ENCODE data around the gene LGR4. TPM values are rescaled to one million over a fixed set of nuclear protein-coding genes. Genes with fewer than 3 reads are reported as not detected.
"Not testable (repeated sequence)": the region's sequence is repeated elsewhere in the genome, so short reads cannot be mapped to it uniquely, and the experiment has no call there.

LGR4 gene
- 10 to 100 TPM; 13.9 to 20.2 (median 17.7) TPM for total RNA-seq (2021; fragmentation: NEBNext Ultra II Directional; extraction: Animal tissue kit (Norgen Biotek cat#: 25700))
- long read RNA-seq, partial matches to known transcripts: 1 of 6 reads
- long read RNA-seq, other reads (novel, unspliced or antisense): 5 of 6 reads

GRCh38 chr11:27472398-27473016, at the start of gene LGR4:
LGR4 (minus strand) TSS chr11:27472790; CDS start chr11:27472302, 488 bp downstream.
- no peaks in the 10 kb centered on the region for H3K36me3 Mint-ChIP-seq (ENCODE audit: low read depth)
- peaks cover 49% of the 10 kb centered on the region for H3K4me1 Mint-ChIP-seq (ENCODE audit: low read depth)
- H3K27me3 Mint-ChIP-seq (ENCODE audit: insufficient read depth): peaks cover 2% of the 10 kb centered on the region
- DNase-seq: peak; percentile 88
- no peaks in the 10 kb centered on the region for H3K9me3 Mint-ChIP-seq
- peak within 1 kb of the TSS; percentile 93 for H3K27ac Mint-ChIP-seq
- H3K4me3 Mint-ChIP-seq: peak within 1 kb of the TSS; percentile 97
- TF ChIP-seq CTCF (IDR thresholded peaks at IDR 0.05): no peak

- Mint-ChIP-seq H3K4me1 (ENCODE audit: low read depth) (peaks cover 8% of the 10 kb centered on the region), H3K4me3 (no peak overlapping the region), H3K36me3 (ENCODE audit: low read depth) (0 out of 2 replicates have a peak, but pooled peaks cover 4% of the 10 kb centered on the region), H3K27ac (no peak overlapping the region), H3K27me3 (ENCODE audit: insufficient read depth) (peaks cover 2% of the 10 kb centered on the region; the same call in 1 of the 2 replicates), H3K9me3 (no peaks in the 10 kb centered on the region)
- DNase-seq: no peak
- no peak for TF ChIP-seq CTCF (IDR thresholded peaks at IDR 0.05)
Measured at GRCh38 chr11:27520226-27520625, 47.6 kb upstream of the LGR4 start.

GRCh38 chr11:27518518-27518917, 45.9 kb upstream of the LGR4 start:
- no peak for DNase-seq
- H3K4me3 Mint-ChIP-seq: no peak overlapping the region
- no peak overlapping the region for H3K27ac Mint-ChIP-seq
- no peaks in the 10 kb centered on the region; the same call in 1 of the 2 replicates for H3K9me3 Mint-ChIP-seq
- TF ChIP-seq CTCF (IDR thresholded peaks at IDR 0.05): no peak
- peaks cover 11% of the 10 kb centered on the region; the same call in 1 of the 2 replicates for H3K36me3 Mint-ChIP-seq (ENCODE audit: low read depth)
- H3K4me1 Mint-ChIP-seq (ENCODE audit: low read depth): peaks cover 9% of the 10 kb centered on the region
- no peaks in the 10 kb centered on the region; the same call in 1 of the 2 replicates for H3K27me3 Mint-ChIP-seq (ENCODE audit: insufficient read depth)

- not testable (repeated sequence) for H3K9me3 Mint-ChIP-seq; H3K27me3 Mint-ChIP-seq (ENCODE audit: insufficient read depth); H3K27ac Mint-ChIP-seq; H3K4me3 Mint-ChIP-seq; H3K4me1 Mint-ChIP-seq (ENCODE audit: low read depth); DNase-seq
- peaks cover 11% of the 10 kb centered on the region; the same call in 1 of the 2 replicates for H3K36me3 Mint-ChIP-seq (ENCODE audit: low read depth)
Measured at GRCh38 chr11:27517490-27517889, 44.9 kb upstream of the LGR4 start.

- H3K9me3 Mint-ChIP-seq: no peaks in the 10 kb centered on the region; the same call in 1 of the 2 replicates
- no peak for TF ChIP-seq CTCF (IDR thresholded peaks at IDR 0.05)
- DNase-seq: peak; percentile 39
- H3K27me3 Mint-ChIP-seq (ENCODE audit: insufficient read depth): no peaks in the 10 kb centered on the region; the same call in 1 of the 2 replicates
- H3K4me3 Mint-ChIP-seq: no peak overlapping the region
- H3K4me1 Mint-ChIP-seq (ENCODE audit: low read depth): peaks cover 9% of the 10 kb centered on the region
- peaks cover 11% of the 10 kb centered on the region; the same call in 1 of the 2 replicates for H3K36me3 Mint-ChIP-seq (ENCODE audit: low read depth)
- H3K27ac Mint-ChIP-seq: no peak overlapping the region
Measured at GRCh38 chr11:27514558-27514957, 42.0 kb upstream of the LGR4 start.

GRCh38 chr11:27514076-27514475, 41.5 kb upstream of the LGR4 start:
- Mint-ChIP-seq H3K36me3 (ENCODE audit: low read depth) (peaks cover 11% of the 10 kb centered on the region; the same call in 1 of the 2 replicates), H3K4me1 (ENCODE audit: low read depth) (peaks cover 9% of the 10 kb centered on the region), H3K27me3 (ENCODE audit: insufficient read depth) (no peaks in the 10 kb centered on the region; the same call in 1 of the 2 replicates), H3K4me3 (no peak overlapping the region), H3K9me3 (no peaks in the 10 kb centered on the region; the same call in 1 of the 2 replicates), H3K27ac (no peak overlapping the region)
- no peak for DNase-seq
- TF ChIP-seq CTCF (IDR thresholded peaks at IDR 0.05): no peak
